ENCODE measurements around the gene CLIP1. TPM values are rescaled to one million over a fixed set of nuclear protein-coding genes. Genes with fewer than 3 reads are reported as not detected.
A peak's percentile ranks its signal among the peaks of the same experiment; 100 is the strongest.
"Not testable (repeated sequence)": the region's sequence is repeated elsewhere in the genome, so short reads cannot be mapped to it uniquely, and the experiment has no call there.

Gene CLIP1
- total RNA-seq, 1 experiment from 2014 or later = 42.9 TPM

DNA sequence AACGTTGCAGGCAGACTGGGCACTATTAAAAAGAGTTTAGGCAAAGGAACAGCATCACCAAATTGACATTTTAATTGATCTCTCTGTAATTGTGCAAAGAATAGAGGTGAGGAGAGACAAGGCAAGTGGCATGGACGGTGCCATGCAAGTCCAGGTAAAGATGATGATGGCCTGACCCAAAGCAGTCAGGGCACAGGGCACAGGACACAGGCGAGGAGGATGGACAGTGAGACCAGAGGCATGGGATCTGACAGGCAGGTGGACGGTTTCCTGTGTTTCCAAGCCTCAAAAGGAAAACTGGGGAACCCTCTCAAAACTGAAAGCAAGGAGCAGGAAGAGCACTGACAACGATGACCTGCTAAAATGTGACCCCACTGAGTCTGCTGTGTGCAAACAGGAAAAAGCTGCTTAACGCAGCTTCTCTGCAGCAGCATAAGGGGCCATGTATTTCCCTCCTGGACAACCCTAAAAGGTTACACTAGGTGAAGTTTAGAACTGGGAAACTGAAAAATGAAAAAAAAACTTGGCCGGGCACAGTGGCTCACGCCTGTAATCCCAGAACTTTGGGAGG, 50.9 kb downstream of the CLIP1 start:
- no peaks in the 10 kb centered on the region for H3K9me2 ChIP-seq (ENCODE audit: insufficient read depth)
- H3K4me1 ChIP-seq (ENCODE audit: control insufficient read depth in 1 of 2, insufficient read depth in 2 of 2, low read length in 2 of 2) = peaks cover 31 to 32% of the 10 kb centered on the region in 2 experiments
- BruUV-seq (replicated peaks) = no TSS peak
- ChIA-PET POLR2A (interaction anchor here (1.1 kb wide), 1 partner anchor 29 kb away, joined by 3 read pairs; no protein-coding TSS in a partner anchor), CTCF (interaction anchor here (0.7 kb wide), 1 partner anchor 12 kb away, joined by 3 read pairs; no protein-coding TSS in a partner anchor), RAD21 (ENCODE audit: low non-redundant PET in 1 of 2, low total read pairs in 2 of 2, uncharacterized antibody in 2 of 2, unreplicated experiment in 2 of 2) (no interaction called here)
- H3K27ac ChIP-seq (ENCODE audit: low read depth, low read length) = no peak overlapping the region
- ATAC-seq (no peak), DNase-seq (ENCODE audit: low read depth, low spot score) (no peak)
- H3K27me3 ChIP-seq (ENCODE audit: insufficient read depth, low read length) = no peaks in the 10 kb centered on the region
- intact Hi-C loops (cut with micrococcal nuclease) = no loop called here
- H4K20me1 ChIP-seq (ENCODE audit: insufficient read depth) = no peaks in the 10 kb centered on the region
- H2AFZ ChIP-seq (ENCODE audit: low read depth, low read length, poor library complexity, severe bottlenecking) = no peak overlapping the region
- H3K9ac ChIP-seq (ENCODE audit: low read length) = no peak overlapping the region
- peaks cover 35% of the 10 kb centered on the region for H3K79me2 ChIP-seq (ENCODE audit: insufficient read depth, low read length)
- 0 out of 4 replicates have a peak, but pooled peaks cover 0 to 5% of the 10 kb centered on the region in 2 experiments for H3K36me3 ChIP-seq (ENCODE audit: control insufficient read depth in 1 of 2, insufficient read depth in 2 of 2, low read length in 2 of 2)
- no peak overlapping the region for H3K4me2 ChIP-seq (ENCODE audit: low read length)
- no peak overlapping the region for H3K4me3 ChIP-seq (replicated peaks in 1 of 2; ENCODE audit: low read depth in 1 of 2, low read length in 2 of 2)
- TF ChIP-seq YY1 (IDR thresholded peaks at IDR 0.05; ENCODE audit: extremely low read depth, insufficient replicate concordance, low read depth, low read length) = no peak
- no peaks in the 10 kb centered on the region for H3K9me3 ChIP-seq (ENCODE audit: control insufficient read depth in 1 of 2, insufficient read depth in 1 of 2, low read depth in 1 of 2, low read length in 2 of 2)

DNA sequence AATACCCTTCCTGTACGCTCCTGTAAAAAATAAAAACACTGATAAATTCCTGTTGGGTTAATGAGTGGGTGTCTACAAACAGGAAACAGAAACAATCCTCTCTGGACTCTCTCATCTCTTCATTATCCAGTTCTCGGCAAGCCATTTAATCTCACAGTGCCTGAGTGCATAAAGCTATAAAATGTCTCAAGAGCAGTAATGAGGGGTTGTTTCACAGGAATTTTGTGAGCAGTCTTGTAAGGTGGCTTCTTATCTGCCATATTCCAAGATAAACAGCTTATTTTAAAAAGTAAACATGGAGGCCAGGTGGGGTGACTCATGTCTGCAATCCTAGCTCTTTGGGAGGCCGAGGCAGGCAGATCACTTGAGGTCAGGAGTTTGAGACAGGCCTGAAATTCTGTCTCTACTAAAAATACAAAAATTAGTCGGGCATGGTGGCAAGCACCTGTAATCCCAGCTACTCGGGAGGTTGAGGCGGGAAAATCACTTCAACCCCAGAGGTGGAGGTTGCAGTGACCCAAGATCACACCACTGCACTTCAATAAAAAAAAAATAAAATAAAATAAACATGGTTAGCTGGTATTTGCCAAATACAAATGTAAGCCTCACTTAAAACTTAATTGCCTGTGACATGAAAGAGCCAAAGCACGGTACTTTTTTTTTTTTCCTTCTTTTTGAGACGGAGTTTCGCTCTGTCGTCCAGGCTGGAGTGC, 54.0 kb downstream of the CLIP1 start:
- CTCF ChIA-PET = interaction anchor here (0.7 to 1.3 kb wide), 4 partner anchors 10 to 103 kb away, joined by 3 to 5 read pairs (median 4); no protein-coding TSS in a partner anchor
- DNase-seq (ENCODE audit: low read depth, low spot score) = no peak

DNA sequence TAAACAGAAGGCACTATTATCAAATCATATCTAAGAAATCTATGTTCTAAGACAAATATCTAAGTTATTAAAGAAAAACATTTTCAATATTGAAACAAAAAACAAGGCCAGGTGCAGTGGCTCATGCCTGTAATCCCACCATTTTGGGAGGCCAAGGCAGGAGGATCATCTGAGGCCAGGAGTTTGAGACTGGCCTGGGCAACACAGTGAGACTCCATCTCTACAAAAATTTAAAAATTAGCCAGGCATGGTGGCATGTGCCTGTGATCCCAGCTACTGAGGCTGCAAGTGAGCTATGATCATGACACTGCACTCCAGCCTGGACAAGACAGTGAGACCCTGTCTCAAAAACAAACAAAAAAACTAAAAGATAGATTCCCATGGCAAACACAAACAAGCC, 54.8 kb downstream of the CLIP1 start:
- H3K9ac ChIP-seq (ENCODE audit: low read length); H2AFZ ChIP-seq (ENCODE audit: low read depth, low read length, poor library complexity, severe bottlenecking); H3K9me2 ChIP-seq (ENCODE audit: insufficient read depth); intact Hi-C loops (cut with micrococcal nuclease); H3K4me3 ChIP-seq (replicated peaks in 1 of 2; ENCODE audit: low read depth in 1 of 2, low read length in 2 of 2); H3K27me3 ChIP-seq (ENCODE audit: insufficient read depth, low read length); H4K20me1 ChIP-seq (ENCODE audit: insufficient read depth); H3K9me3 ChIP-seq (ENCODE audit: control insufficient read depth in 1 of 2, insufficient read depth in 1 of 2, low read depth in 1 of 2, low read length in 2 of 2); ATAC-seq; BruUV-seq (replicated peaks); DNase-seq (ENCODE audit: low read depth, low spot score); H3K36me3 ChIP-seq (ENCODE audit: control insufficient read depth in 1 of 2, insufficient read depth in 2 of 2, low read length in 2 of 2); RAD21 ChIA-PET (ENCODE audit: low non-redundant PET in 1 of 2, low total read pairs in 2 of 2, uncharacterized antibody in 2 of 2, unreplicated experiment in 2 of 2): not testable (repeated sequence)
- POLR2A ChIA-PET = interaction anchor here (1.1 kb wide), 1 partner anchor 32 kb away, joined by 3 read pairs; no protein-coding TSS in a partner anchor
- H3K4me1 ChIP-seq (ENCODE audit: control insufficient read depth in 1 of 2, insufficient read depth in 2 of 2, low read length in 2 of 2) = peaks cover 35 to 37% of the 10 kb centered on the region in 2 experiments
- CTCF ChIA-PET = interaction anchor here (1.1 kb wide), 1 partner anchor 11 kb away, joined by 3 read pairs; no protein-coding TSS in a partner anchor
- peak overlapping the region; percentile 52; the same call in 1 of the 2 replicates for H3K4me2 ChIP-seq (ENCODE audit: low read length)
- H3K27ac ChIP-seq (ENCODE audit: low read depth, low read length) = peak overlapping the region; percentile 75; the same call in 1 of the 2 replicates
- peaks cover 38% of the 10 kb centered on the region for H3K79me2 ChIP-seq (ENCODE audit: insufficient read depth, low read length)

More for the DNA sequence above, 54.0 kb downstream of the CLIP1 start:
- no peak overlapping the region for H2AFZ ChIP-seq (ENCODE audit: low read depth, low read length, poor library complexity, severe bottlenecking)
- ChIA-PET POLR2A (interaction anchor here (0.7 to 1.3 kb wide), 2 partner anchors 12 to 31 kb away, joined by 3 to 5 read pairs; no protein-coding TSS in a partner anchor), RAD21 (ENCODE audit: low non-redundant PET in 1 of 2, low total read pairs in 2 of 2, uncharacterized antibody in 2 of 2, unreplicated experiment in 2 of 2) (no interaction called here)
- peak; percentile 47 for ATAC-seq
- BruUV-seq (replicated peaks) = no TSS peak
- H3K4me3 ChIP-seq (replicated peaks in 1 of 2; ENCODE audit: low read depth in 1 of 2, low read length in 2 of 2) = peak overlapping the region in 1 of 2 experiments; percentile 3; a peak in 1 of 4 replicates
- peaks cover 35 to 37% of the 10 kb centered on the region in 2 experiments for H3K4me1 ChIP-seq (ENCODE audit: control insufficient read depth in 1 of 2, insufficient read depth in 2 of 2, low read length in 2 of 2)
- no peaks in the 10 kb centered on the region for H4K20me1 ChIP-seq (ENCODE audit: insufficient read depth)
- H3K79me2 ChIP-seq (ENCODE audit: insufficient read depth, low read length) = peaks cover 38% of the 10 kb centered on the region
- H3K27ac ChIP-seq (ENCODE audit: low read depth, low read length) = peak overlapping the region; percentile 75
- peak overlapping the region; percentile 52 for H3K4me2 ChIP-seq (ENCODE audit: low read length)
- H3K36me3 ChIP-seq (ENCODE audit: control insufficient read depth in 1 of 2, insufficient read depth in 2 of 2, low read length in 2 of 2) = peaks cover 0 to under 1% of the 10 kb centered on the region in 2 experiments; a peak in 1 of 4 replicates
- no peaks in the 10 kb centered on the region for H3K9me2 ChIP-seq (ENCODE audit: insufficient read depth)
- TF ChIP-seq FOSL1 (IDR thresholded peaks at IDR 0.05; ENCODE audit: low read depth) = peak; percentile 41
- TF ChIP-seq, protein P1, sequence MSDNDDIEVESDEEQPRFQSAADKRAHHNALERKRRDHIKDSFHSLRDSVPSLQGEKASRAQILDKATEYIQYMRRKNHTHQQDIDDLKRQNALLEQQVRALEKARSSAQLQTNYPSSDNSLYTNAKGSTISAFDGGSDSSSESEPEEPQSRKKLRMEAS (IDR thresholded peaks at IDR 0.05) = peak; percentile 34; the same call in 1 of the 2 replicates
- peak; percentile 23; the same call in 1 of the 2 replicates for TF ChIP-seq SP1 (IDR thresholded peaks at IDR 0.05; ENCODE audit: low read depth)
- TF ChIP-seq ZNF274 (IDR thresholded peaks at IDR 0.05; ENCODE audit: low read depth, low read length) = no peak
- peak; percentile 52; the same call in 1 of the 2 replicates for TF ChIP-seq EGR1 (IDR thresholded peaks at IDR 0.05; ENCODE audit: low read depth)
- TF ChIP-seq JUND (IDR thresholded peaks at IDR 0.05) = peak; percentile 55
- TF ChIP-seq, protein P2, sequence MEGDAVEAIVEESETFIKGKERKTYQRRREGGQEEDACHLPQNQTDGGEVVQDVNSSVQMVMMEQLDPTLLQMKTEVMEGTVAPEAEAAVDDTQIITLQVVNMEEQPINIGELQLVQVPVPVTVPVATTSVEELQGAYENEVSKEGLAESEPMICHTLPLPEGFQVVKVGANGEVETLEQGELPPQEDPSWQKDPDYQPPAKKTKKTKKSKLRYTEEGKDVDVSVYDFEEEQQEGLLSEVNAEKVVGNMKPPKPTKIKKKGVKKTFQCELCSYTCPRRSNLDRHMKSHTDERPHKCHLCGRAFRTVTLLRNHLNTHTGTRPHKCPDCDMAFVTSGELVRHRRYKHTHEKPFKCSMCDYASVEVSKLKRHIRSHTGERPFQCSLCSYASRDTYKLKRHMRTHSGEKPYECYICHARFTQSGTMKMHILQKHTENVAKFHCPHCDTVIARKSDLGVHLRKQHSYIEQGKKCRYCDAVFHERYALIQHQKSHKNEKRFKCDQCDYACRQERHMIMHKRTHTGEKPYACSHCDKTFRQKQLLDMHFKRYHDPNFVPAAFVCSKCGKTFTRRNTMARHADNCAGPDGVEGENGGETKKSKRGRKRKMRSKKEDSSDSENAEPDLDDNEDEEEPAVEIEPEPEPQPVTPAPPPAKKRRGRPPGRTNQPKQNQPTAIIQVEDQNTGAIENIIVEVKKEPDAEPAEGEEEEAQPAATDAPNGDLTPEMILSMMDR (IDR thresholded peaks at IDR 0.05 in 2 of 3, conservative IDR thresholded peaks at IDR 0.05 in 1 of 3; ENCODE audit: borderline replicate concordance in 1 of 3, insufficient read depth in 1 of 3, low read depth in 2 of 3, low read length in 2 of 3) = no peak
- H3K9ac ChIP-seq (ENCODE audit: low read length) = no peak overlapping the region
- H3K9me3 ChIP-seq (ENCODE audit: control insufficient read depth in 1 of 2, insufficient read depth in 1 of 2, low read depth in 1 of 2, low read length in 2 of 2) = no peaks in the 10 kb centered on the region
- H3K27me3 ChIP-seq (ENCODE audit: insufficient read depth, low read length) = no peaks in the 10 kb centered on the region
- intact Hi-C loops (cut with micrococcal nuclease) = no loop called here

All from HCT116 (cell line).